Endothelial cell of umbilical vein (primary cell): Measurements from ENCODE around the gene RAB1A. TPM values are rescaled to one million over a fixed set of nuclear protein-coding genes. Genes with fewer than 3 reads are reported as not detected.

Experiments used
- BruUV-seq: library from RNA; stranded (reverse); fragments of 400-500 nt; replicated peaks from 2 replicates; lab custom pipeline; 2021; lab: Mats Ljungman, UMichigan
- CTCF ChIA-PET: fragments of 300-600, 350-600 bp; sonication (Branson Sonifier 250); formaldehyde crosslinking; loops from one replicate; lab custom pipeline; 2021; ENCODE audit warnings: antibody characterized with exemption, inconsistent platforms; lab: Charles Lee
- POLR2A ChIA-PET: fragments of 300-600, 350-600 bp; sonication (Branson Sonifier 250); formaldehyde crosslinking; loops from one replicate; lab custom pipeline; 2021; ENCODE audit warnings: antibody characterized with exemption, inconsistent platforms; lab: Charles Lee
- DNase-seq: peaks from one replicate; pipeline ENCODE4 v3.0.0-alpha.2; 2011; ENCODE audit warnings: low read depth, low spot score
- FAIRE-seq: peaks from 2 replicates; lab custom pipeline; 2011; peaks lifted over from hg19 to GRCh38; lab: Jason Lieb, UNC
- H2AFZ ChIP-seq: 2 replicates; pipeline ENCODE4 v1.6.0; 2012; ENCODE audit warnings: low read depth, low read length, control low read depth, inconsistent platforms
- H3K27ac ChIP-seq: 2 replicates; pipeline ENCODE4 v1.5.1; 2011; ENCODE audit warnings: low read depth, mild to moderate bottlenecking, control low read depth, low read length, moderate library complexity; ENCODE audit not compliant: insufficient read depth
- H3K27me3 ChIP-seq, 2 experiments: 2 replicates each; pipeline versions ENCODE4 v1.6.0 to v1.6.1; 2011; ENCODE audit warnings: low read length in 2 of 2, mixed read lengths in 1 of 2; ENCODE audit not compliant: control insufficient read depth in 2 of 2, insufficient read depth in 2 of 2
- H3K36me3 ChIP-seq, 2 experiments: 2 replicates in 1 of 2; 3 replicates in 1 of 2; pipeline ENCODE4 v1.5.1; 2011; ENCODE audit warnings: low read length in 2 of 2, mild to moderate bottlenecking in 1 of 2, moderate library complexity in 1 of 2; ENCODE audit not compliant: control insufficient read depth in 2 of 2, insufficient read depth in 2 of 2; ENCODE audit errors: extremely low read depth in 1 of 2
- H3K4me1 ChIP-seq: 3 replicates; pipeline ENCODE4 v1.5.1; 2011; ENCODE audit warnings: mild to moderate bottlenecking, low read length; ENCODE audit not compliant: control insufficient read depth, insufficient read depth; ENCODE audit errors: extremely low read depth
- H3K4me2 ChIP-seq: 2 replicates; pipeline ENCODE4 v1.6.1; 2011; ENCODE audit warnings: low read length, control low read depth, mixed read lengths; ENCODE audit not compliant: insufficient read depth
- H3K4me3 ChIP-seq, 3 experiments: fragments of 200-600 bp in 1 of 3; sonication (generic), shearing (Covaris generic) in 1 of 3; replicated peaks in 1 of 3; 2 replicates each; pipeline ENCODE4 v1.5.1; 2011 to 2016; ENCODE audit warnings: control low read depth in 3 of 3, low read length in 3 of 3, mild to moderate bottlenecking in 2 of 3, inconsistent platforms in 1 of 3, low read depth in 1 of 3, moderate library complexity in 1 of 3; ENCODE audit not compliant: insufficient read depth in 1 of 3
- H3K79me2 ChIP-seq: 2 replicates; pipeline ENCODE4 v1.6.0; 2012; ENCODE audit warnings: low read length, inconsistent platforms; ENCODE audit not compliant: control insufficient read depth, insufficient read depth
- H3K9ac ChIP-seq: replicated peaks from 2 replicates; pipeline ENCODE3; 2011; ENCODE audit warnings: low read length, control low read depth; ENCODE audit not compliant: insufficient read depth; ENCODE audit errors: extremely low read depth
- H3K9me1 ChIP-seq: replicated peaks from 3 replicates; pipeline ENCODE4 v1.6.0; 2011; ENCODE audit warnings: mild to moderate bottlenecking, low read length; ENCODE audit not compliant: control insufficient read depth, insufficient read depth; ENCODE audit errors: extremely low read depth
- H3K9me3 ChIP-seq: replicated peaks from 2 replicates; pipeline ENCODE4 v1.5.1; 2012; ENCODE audit warnings: low read length, inconsistent platforms; ENCODE audit not compliant: control insufficient read depth, insufficient read depth
- H4K20me1 ChIP-seq: replicated peaks from 2 replicates; pipeline ENCODE3; 2011; ENCODE audit warnings: mild to moderate bottlenecking, low read length; ENCODE audit not compliant: control insufficient read depth, insufficient read depth; ENCODE audit errors: extremely low read depth
- EZH2 ChIP-seq: IDR thresholded peaks from 2 replicates; pipeline ENCODE4 v1.6.1; 2012; ENCODE audit warnings: borderline replicate concordance, low read depth, mild to moderate bottlenecking, moderate library complexity, low read length, inconsistent platforms; ENCODE audit not compliant: severe bottlenecking
- GATA2 ChIP-seq: IDR thresholded peaks from 2 replicates; pipeline ENCODE4 v1.7.0; 2011; ENCODE audit warnings: low read depth, mild to moderate bottlenecking, moderate library complexity, mixed read lengths, low read length; ENCODE audit not compliant: insufficient read length, insufficient read depth
- JUN ChIP-seq: IDR thresholded peaks from 2 replicates; pipeline ENCODE4 v1.6.1; 2011; ENCODE audit warnings: borderline replicate concordance, low read depth; ENCODE audit not compliant: insufficient read length, insufficient read depth
- MYC ChIP-seq: IDR thresholded peaks from one replicate; pipeline ENCODE4 v1.6.1; 2011; ENCODE audit warnings: mild to moderate bottlenecking, low read depth, low read length
- POLR2A ChIP-seq: IDR thresholded peaks from 2 replicates; pipeline ENCODE4 v1.6.1; 2012; ENCODE audit warnings: low read depth, mild to moderate bottlenecking, control low read depth, low read length
- dilution Hi-C: fragments of 300-500 bp; cut with MboI; formaldehyde crosslinking; loops from one replicate; pipeline ENCODE4 v1.15.0; 2019; ENCODE audit warnings: low sequenced_read_pairs; ENCODE audit not compliant: extremely low pct_ligation_motif_present
- intact Hi-C: fragments of 100-400 bp; cut with micrococcal nuclease; formaldehyde crosslinking; loops from one replicate; pipeline ENCODE4 v1.10.0; 2022
- polyA plus RNA-seq, 4 experiments: library from polyadenylated mRNA; depleted of rRNA in 3 of 4; stranded (reverse) in 3 of 4; unstranded in 1 of 4; fragments of >200 nt; gene quantifications; 2 replicates each; pipeline versions ENCODE4 v1.2.1 to v1.2.3, GENCODE V29; 2011 to 2012; ENCODE audit warnings: missing spikeins in 1 of 4
- total RNA-seq: library from RNA; stranded (reverse); gene quantifications from 2 replicates; pipeline ENCODE4 v1.2.3, GENCODE V29; 2021
- TF ChIP-seq, protein P1 (sequence below), 2 donors: IDR thresholded peaks; 1 replicate in 1 of 2; 2 replicates in 1 of 2; pipeline ENCODE4 v1.5.1; 2011; ENCODE audit warnings: low read length in 2 of 2, mild to moderate bottlenecking in 2 of 2, moderate library complexity in 2 of 2, control low read depth in 1 of 2, inconsistent platforms in 1 of 2, low read depth in 1 of 2; ENCODE audit not compliant: insufficient read depth in 1 of 2; ENCODE audit errors: extremely low read depth in 1 of 2

The RAB1A gene
- total and polyA plus RNA-seq, 2 donors (not counting 3 experiments of a cell fraction or from before 2014, with no cell fraction given), result 121 to 176 TPM

DNA sequence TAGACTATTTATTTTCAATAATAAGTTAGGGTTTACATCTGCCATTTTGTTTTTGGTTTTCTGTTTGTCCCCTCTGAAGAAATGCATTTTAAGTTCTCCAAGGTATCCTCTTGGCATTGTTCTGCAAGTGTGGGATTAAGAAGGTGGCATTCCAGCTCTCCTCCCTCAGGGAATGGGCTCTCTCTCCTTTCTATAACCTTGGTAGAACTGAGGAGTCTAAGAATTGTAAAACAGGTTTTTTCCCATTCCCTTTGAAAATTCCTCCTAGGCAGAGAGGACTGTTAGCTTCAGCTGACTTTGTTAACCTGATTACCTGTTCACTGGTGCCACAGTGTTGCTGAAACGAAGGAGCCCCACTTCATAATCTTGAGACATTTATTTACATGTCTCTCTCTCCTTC, 26.1 kb upstream of the RAB1A start:
- Histone ChIP-seq H3K36me3 (no peaks in the 10 kb centered on the region), H3K4me2 (no peak overlapping the region), H3K9me3 (no peaks in the 10 kb centered on the region), H4K20me1 (no peaks in the 10 kb centered on the region), H3K79me2 (no peaks in the 10 kb centered on the region), H3K9ac (no peak overlapping the region), H3K4me1 (no peaks in the 10 kb centered on the region), H3K4me3 (no peak overlapping the region), H3K9me1 (no peaks in the 10 kb centered on the region), H3K27ac (no peak overlapping the region), H2AFZ (no peak overlapping the region), H3K27me3 (no peaks in the 10 kb centered on the region)
- FAIRE-seq, result no peak
- dilution Hi-C loops (no loop called here), intact Hi-C loops (no loop called here)
- ChIA-PET CTCF (interaction anchor here (1.1 to 2.2 kb wide), 2 partner anchors 13 to 31 kb away, joined by 4 to 6 read pairs; no protein-coding TSS in a partner anchor), POLR2A (interaction anchor here (0.6 kb wide), 1 partner anchor 26 kb away, joined by 3 read pairs; no protein-coding TSS in a partner anchor)
- no peak for DNase-seq
- BruUV-seq, result no TSS peak
- TF ChIP-seq MYC, result no peak

DNA sequence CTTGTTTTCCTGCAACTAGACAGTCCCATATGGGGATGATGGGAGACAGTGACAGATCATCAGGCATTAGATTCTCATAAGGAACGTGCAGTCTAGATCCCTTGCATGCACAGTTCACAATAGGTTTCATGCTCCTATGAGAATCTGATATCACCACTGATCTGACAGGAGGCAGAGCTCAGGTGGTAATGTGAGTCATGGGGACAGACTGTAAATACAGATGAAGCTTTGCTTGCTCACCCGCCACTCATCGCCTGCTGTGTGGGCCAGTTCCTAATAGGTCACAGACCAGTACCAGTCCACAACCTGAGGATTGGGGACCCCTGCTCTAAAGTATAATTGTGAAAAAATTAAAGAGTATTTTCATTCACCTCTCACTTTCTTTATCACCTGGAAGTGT, 23.6 kb upstream of the RAB1A start:
- no peaks in the 10 kb centered on the region for H3K9me1 ChIP-seq
- no peak for TF ChIP-seq JUN
- TF ChIP-seq GATA2, result no peak
- TF ChIP-seq MYC, result no peak
- TF ChIP-seq, protein P1, sequence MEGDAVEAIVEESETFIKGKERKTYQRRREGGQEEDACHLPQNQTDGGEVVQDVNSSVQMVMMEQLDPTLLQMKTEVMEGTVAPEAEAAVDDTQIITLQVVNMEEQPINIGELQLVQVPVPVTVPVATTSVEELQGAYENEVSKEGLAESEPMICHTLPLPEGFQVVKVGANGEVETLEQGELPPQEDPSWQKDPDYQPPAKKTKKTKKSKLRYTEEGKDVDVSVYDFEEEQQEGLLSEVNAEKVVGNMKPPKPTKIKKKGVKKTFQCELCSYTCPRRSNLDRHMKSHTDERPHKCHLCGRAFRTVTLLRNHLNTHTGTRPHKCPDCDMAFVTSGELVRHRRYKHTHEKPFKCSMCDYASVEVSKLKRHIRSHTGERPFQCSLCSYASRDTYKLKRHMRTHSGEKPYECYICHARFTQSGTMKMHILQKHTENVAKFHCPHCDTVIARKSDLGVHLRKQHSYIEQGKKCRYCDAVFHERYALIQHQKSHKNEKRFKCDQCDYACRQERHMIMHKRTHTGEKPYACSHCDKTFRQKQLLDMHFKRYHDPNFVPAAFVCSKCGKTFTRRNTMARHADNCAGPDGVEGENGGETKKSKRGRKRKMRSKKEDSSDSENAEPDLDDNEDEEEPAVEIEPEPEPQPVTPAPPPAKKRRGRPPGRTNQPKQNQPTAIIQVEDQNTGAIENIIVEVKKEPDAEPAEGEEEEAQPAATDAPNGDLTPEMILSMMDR (IDR thresholded peaks at IDR 0.05; ENCODE audit: extremely low read depth in 1 of 2, insufficient read depth in 1 of 2, low read depth in 1 of 2, low read length in 2 of 2), result no peak
- no peak for TF ChIP-seq EZH2
- no peak for TF ChIP-seq POLR2A
- no peaks in the 10 kb centered on the region for H3K9me3 ChIP-seq
- no peak overlapping the region for H3K4me2 ChIP-seq
- POLR2A ChIA-PET, result no interaction called here
- dilution Hi-C loops (no loop called here), intact Hi-C loops (no loop called here)
- H3K36me3 ChIP-seq, result no peaks in the 10 kb centered on the region
- H3K79me2 ChIP-seq, result no peaks in the 10 kb centered on the region
- no peak overlapping the region for H3K27ac ChIP-seq
- no peaks in the 10 kb centered on the region for H4K20me1 ChIP-seq
- CTCF ChIA-PET, result interaction anchor here (1.0 kb wide), 1 partner anchor 236 kb away, joined by 3 read pairs; no protein-coding TSS in a partner anchor
- FAIRE-seq, result no peak
- no peak for DNase-seq
- BruUV-seq, result no TSS peak
- no peaks in the 10 kb centered on the region for H3K4me1 ChIP-seq
- no peak overlapping the region for H3K4me3 ChIP-seq
- no peaks in the 10 kb centered on the region for H3K27me3 ChIP-seq
- no peak overlapping the region for H2AFZ ChIP-seq
- no peak overlapping the region for H3K9ac ChIP-seq
